ENCODE data around the gene CSRP1.

- TF ChIP-seq SP1 (CRISPR knock-in tag; conservative IDR thresholded peaks at IDR 0.05) (no peak), ZNF121 (CRISPR knock-in tag; IDR thresholded peaks at IDR 0.05) (no peak), ATF3 (CRISPR knock-in tag; conservative IDR thresholded peaks at IDR 0.05) (no peak), CTCF (IDR thresholded peaks at IDR 0.05) (no peak), FOXJ3 (CRISPR knock-in tag; IDR thresholded peaks at IDR 0.05; ENCODE audit: borderline replicate concordance) (no peak), USF1 (CRISPR knock-in tag; IDR thresholded peaks at IDR 0.05) (no peak), JAZF1 (CRISPR knock-in tag; IDR thresholded peaks at IDR 0.05) (no peak)
These were observed 62.1 kb downstream of the CSRP1 start for GRCh38 chr1:201444792-201445191.
